SKM-1 treated with dmso at 0.1 percent for 144 hours (cell line): ENCODE data around the gene CPSF4L.
A peak's percentile ranks its signal among the peaks of the same experiment; 100 is the strongest.

Experiments used
- DNase-seq: peaks from one replicate; lab custom pipeline; 2025; ENCODE audit not compliant: unreplicated experiment; lab: John Stamatoyannopoulos, UW

CPSF4L gene

DNA sequence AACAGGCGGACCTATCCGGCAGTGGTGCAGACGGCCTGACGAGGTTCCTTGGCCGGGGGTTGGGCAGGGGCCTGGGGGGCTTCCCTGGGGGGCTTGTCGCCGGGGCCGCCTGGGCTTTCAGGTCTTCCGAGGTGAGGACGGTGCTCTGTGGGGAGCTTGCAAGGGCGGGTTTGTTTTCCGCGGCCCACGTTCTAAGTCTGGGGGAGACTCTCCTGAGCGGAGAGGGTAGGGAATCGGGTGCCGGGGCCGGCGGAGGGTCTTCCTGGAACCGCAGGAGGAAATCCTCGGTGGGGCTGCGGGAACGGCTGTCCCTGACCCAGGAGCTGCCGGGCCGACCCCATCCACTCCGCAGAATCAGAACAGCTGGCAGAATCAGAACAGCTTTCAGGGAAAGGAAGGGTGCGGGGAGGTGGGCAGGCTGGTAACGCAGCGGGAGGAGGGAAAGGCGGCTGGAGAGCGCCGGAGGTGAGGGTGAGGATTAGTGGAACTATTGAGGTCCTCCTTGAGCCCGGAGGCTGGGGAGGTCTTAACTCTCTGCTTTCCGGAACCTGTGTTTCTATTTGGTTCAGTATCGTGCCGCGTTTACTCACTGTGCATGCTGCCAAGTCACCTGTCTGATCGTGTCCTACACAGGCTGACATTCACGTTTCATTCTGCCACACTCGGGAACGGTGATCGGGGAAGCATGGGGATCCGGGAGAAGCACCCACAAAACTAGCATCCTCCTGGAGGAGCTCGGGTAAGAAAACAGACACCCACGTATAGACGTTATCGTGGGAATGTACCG, 28.9 kb downstream of the CPSF4L start:
- peak; percentile 18 for DNase-seq

DNA sequence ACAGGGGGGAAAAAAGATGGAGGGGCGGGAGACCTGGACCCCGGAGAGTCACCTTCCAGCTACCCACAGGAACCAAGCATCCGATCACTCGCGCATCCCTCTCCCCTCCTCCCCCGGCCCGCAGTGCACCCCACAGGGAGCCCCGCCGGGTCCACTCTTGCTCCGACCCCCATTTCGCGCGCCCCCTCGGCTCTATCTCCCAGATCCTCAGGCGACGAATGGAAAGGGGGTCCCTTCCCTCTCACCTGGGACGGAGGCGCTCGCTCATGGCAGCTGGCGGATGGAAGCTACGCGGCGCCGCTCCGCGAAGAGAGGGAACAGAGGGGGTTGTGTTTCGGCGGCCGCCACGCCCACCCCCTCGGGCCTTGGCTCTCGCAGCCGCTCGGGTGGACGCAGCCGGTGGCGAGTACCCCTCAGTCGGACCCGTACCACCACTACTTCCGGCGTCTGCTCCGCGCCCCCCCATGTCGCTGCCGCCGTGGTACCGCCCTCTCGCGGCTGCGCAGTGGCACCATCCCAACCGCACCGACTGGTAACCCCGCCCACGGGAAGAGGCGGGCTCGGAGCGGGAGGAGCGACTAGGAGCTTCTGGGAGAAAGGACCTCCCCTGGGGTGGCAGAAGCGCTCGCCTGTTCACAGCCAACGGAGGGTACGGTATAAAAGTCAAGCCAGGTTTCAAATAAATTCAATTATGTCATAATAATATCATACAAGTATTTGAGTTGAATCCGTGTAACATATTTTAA, 29.7 kb downstream of the CPSF4L start:
- DNase-seq = peak; percentile 92

DNA sequence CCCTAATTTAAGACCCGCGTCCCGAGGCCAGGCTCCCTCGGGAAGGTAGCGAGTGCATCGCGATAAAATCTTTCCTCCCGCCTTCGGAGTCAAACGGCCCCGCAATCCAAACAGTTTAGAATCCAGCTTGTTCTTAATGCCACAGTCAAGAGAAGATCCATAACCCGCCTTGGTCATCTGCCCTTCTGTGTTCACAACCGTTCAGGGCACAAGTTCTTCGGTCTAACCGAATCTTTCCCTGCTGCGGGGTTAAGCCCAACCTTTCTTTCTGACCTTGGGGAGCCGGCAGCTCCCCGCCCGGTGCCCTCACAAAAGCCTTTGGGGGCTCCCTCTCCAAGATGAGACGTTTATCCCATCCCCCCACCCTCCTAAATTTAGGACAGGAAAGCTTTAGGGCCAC, 30.3 kb downstream of the CPSF4L start:
- DNase-seq = no peak

DNA sequence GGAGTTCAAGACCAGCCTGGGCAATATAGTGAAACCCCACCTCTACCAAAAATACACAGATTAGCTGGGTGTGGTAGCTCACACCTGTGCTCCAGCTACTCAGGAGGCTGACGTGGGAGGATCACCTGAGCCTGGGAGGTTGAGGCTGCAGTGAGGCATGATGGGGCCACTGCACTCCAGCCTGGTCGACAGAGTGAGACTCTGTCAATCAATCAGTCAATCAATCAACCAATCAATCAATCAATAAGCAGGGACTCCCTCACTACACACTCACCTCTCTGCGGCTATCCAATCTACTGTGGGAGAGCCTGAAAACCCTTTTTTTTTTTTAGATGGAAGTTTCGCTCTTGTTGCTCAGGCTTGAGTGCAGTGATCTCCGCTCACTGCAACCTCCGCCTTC, 31.6 kb downstream of the CPSF4L start:
- no peak for DNase-seq

DNA sequence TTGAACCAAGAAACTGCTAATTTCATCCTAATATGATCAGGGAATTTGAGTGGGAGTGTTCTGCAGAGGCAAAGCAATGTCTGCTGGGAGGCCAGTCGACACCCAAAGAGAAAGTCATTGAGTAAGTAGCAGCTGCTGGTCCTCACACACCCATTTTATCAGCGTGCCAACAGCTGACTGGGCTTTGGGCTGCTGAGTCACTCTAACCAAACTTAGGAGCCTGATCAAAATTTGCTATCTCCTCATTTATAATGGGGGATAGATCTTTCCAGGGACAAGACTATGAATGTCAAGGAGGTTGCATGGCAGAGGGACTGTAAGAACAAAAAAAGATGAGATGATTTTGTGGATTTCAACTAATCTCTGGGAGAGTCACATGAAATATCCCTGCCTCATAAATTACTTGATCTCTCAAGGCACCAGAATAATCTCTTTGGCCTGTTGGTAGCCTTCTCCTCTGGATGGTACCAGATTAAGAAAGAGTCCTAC, 32.9 kb downstream of the CPSF4L start:
- DNase-seq = no peak

DNA sequence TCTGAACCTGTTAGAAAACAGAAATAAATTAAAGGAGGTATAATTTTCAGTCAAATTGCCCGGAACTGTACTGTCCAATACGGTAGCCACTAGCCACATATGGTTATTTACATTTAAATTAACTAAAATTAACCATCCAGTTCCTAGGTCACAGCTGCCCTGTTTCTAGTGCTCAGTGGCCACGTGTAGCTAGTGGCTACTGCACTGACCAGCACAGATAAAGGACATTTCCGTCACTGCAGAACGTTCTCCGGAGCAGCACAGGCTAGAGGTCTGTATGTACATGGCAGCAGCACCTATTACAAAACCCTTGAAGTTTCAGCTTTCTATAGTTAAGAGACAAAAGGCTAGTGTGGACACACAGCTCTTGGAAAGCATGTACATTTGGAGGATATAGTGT, 33.7 kb downstream of the CPSF4L start:
- no peak for DNase-seq

DNA sequence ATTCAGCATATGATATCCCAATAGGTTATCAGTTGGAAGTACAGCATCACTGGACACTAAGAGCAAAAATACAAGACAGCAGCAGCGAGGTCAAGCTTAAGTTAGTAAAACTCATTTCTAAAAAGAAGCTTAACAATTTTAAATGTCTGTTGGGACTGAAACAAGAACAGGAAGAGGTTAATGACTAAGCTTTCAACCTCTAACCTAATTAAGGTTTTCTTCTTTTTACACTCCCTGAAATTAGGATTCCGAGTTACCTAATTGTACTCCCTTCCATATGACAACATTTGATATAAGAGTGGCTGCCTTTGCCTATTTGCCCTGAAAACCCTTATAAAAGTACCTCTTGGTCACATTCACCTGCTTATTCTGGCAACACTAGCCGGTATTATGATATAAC, 34.3 kb downstream of the CPSF4L start:
- no peak for DNase-seq

DNA sequence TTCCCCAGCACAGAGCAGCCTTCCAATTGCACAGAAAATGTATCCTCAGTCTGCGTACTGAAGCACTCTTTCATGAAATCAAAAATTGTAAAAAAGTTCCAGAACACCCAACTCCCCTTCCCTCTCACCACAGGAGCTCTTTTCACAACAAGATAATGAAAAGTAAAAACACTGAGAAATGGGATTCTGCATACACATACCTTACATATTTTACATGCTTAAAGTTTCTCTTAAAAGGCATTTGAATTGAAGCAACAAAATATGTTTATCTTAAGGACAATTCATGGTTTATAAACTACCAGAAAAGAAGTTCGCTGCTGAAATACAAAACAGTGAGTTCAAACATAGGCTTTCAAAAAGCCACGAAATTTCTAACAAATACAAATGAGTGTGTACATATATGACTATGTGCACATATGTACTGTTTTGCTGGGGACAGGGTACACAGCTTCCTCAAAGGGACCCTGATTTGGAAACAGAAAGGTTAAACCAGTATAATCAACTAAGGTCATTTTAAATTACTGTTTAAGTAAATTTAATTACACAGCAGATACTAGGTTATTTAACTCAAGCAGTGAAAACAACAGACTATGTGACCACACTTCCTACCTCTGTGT, 35.0 kb downstream of the CPSF4L start:
- no peak for DNase-seq

DNA sequence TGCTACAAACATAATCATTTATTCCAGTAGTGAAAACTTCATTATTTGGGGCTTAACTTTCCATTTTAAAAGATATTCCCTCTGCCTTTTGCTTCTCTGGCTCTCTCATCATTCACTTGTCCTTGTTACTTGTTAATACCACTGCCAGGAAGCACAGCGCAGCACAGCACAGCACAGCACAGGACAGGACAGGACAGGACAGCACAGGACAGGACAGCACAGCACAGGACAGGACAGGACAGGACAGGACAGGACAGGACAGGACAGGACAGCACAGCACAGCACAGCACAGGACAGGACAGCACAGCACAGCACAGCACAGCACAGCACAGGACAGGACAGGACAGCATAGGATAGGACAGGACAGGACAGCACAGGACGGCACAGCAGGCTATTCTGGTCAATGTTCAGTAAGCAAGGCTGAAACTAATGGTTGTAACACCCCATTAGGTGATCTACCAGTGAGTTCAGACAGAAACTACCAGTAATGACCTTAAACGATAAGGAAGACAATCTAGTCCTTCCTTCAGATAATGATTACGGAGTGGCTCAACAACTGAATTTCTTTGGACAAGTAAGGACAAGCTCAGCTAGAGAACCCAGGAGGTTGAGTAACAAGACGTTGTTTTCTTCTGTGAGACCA, 36.9 kb downstream of the CPSF4L start:
- no peak for DNase-seq

DNA sequence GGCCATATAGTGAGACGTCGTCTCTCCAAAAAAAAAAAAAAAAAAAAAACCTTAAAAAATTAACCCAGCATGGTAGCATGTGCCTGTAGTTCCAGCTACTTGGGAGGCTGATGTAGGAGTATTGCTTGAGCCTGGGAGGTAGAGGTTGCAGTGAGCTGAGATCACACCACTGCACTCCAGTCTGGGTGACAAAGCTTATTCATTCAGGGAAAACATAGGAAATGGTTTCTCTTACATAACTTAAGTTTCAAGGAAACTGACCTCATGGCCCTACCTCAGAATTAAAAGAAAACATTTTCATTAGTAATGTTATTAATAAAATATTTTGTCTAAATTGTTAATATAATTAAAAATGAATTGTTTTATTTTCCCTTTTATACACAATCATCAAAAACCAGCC, 37.4 kb downstream of the CPSF4L start:
- no peak for DNase-seq

DNA sequence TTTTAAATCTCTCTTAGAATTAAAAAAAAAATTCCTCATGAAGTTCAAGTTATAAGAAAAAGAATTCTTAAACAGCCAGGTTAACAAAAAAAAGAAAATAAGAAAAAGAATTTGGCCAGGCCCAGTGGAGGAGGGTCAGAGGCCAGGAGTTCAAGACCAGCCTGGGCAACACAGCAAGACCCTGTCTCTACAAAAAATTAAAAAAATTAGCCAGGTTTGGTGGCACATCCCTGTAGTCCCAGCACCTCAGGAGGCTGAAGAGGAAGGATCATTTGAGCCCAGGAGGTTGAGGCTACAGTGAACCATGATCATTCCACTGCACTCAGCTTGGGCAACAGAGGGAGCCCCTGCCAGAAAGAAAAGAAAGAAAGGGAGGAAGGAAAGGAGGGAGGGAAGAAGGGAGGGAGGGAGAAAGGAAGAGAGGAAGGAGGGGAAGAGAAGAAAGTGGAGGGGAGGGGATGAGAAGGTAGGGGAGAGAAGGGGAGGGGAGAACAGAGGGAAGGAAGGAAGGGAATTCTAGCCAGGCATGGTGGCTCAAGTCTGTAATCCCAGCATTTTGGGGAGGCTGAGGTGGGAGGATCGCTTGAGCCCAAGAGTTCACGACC, 38.0 kb downstream of the CPSF4L start:
- DNase-seq = no peak

DNA sequence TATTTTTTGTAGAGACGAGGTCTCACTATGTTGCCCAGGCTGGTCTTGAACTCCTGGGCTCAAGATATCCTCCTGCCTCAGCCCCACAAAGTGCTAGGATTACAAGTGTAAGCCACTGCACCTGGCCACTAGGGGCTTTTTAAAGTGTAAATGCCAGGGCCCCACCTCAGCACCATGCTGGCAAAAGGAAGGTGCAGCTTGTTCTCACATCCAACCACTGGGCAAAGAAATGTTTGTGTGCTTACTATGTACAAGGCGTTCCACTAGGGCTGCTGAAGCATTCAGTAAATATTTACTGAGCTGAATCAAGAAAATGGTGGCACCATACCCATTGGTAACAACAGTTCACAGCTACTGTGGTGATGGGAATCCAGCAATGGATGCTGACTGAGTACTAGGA, 46.2 kb downstream of the CPSF4L start:
- no peak for DNase-seq

DNA sequence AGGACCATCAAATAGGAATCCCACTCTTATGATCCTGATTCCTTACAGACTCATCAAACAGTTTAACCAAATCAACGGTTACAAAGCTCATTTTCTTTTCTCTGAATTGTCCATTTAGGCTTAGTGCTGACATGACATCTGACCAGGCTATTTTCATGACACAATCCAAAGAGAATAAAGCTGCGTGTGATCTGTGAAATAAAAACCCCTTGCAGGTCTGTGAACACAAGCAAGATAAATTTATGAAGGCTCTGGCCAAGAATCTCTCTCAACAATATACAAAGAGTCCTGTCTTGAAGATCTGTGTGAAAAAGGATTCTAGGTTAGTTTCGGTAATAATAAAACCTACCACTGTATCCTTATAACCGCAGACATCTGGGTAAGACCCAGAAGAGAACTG, 46.8 kb downstream of the CPSF4L start:
- no peak for DNase-seq

DNA sequence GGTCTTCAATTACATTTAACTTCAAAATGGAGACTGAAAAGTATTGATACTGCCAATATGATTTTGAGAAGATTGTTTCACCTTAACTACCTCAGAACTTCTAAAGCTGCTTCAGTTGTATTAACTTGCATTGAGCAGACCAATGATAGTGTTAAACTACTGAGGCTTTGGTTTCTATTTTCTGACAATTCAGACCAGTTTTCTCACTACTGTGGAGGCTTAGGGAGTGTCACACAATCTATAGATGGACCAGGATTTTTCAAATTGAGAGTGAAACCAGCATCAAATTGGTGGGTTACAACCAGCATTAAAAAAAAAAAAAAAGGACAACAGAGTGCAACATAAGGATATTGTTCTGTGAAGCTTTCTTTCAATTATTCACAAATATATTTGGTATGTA, 47.7 kb downstream of the CPSF4L start:
- no peak for DNase-seq

DNA sequence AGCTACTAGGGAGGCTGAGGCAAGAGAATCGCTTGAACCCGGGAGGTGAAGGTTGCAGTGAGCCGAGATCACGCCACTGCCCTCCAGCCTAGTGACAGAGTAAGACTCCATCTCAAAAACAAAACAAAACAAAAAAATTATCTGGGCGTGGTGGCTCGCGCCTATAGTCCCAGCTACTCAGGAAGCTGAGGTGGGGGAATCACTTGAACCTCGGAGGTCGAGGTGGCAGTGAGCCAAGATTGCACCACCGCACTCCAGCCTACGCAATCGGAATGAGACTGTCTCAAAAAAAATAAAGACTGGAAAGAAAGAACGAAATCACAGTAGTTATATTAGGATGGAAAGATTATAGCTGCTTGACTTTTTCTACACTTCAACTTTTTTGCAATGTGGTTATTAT, 49.9 kb downstream of the CPSF4L start:
- no peak for DNase-seq

DNA sequence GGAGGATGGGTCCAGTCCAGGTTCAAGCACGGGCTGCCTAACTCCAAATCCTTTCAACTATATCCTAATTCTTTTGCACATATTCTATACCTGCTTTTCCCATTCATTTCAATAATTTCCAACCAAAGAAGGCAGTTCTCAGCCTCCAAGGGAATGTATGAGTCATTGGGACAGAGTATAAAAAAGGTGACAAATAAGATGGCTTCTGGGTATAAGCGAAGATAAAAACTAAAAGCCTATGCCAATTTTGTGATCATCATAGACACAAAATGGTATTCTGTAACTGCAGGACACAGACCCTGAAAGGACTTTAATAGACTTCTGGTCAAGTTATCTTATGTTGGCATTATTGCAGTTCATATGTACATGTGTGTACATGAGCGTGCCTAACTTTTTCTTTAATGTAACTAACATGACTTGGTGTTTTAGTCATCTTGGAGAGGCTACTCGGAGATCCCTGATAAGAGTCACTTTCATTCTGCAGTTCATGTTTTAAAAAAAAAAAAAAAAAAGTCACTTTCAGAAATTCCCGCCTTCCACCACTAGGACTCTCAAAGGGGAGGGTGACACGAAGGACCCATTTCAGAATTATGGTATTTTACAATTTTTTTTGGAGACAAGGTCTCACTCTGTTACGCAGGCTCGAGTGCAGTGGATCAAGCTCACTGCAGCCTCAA, 51.5 kb downstream of the CPSF4L start:
- DNase-seq = no peak

DNA sequence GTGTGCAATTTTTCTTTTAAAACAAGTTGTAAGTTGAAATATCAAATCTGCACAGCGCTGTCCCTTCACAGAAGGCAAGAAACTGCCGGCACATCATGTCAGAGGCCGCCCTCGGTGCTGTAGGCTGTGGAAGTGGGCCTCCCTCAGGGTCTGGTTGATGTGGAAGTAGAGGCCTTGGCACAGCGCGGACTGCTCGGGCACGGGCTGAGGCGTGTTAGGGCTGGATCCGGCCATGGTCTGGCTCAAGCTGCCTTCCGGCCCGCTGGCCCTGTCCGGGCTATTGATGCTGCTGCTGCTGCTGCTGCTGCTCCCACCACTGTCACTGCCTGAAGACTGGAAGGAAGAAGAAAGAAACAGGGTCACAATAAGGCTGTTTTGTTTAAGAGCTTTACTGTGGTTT, 52.2 kb downstream of the CPSF4L start:
- no peak for DNase-seq

DNA sequence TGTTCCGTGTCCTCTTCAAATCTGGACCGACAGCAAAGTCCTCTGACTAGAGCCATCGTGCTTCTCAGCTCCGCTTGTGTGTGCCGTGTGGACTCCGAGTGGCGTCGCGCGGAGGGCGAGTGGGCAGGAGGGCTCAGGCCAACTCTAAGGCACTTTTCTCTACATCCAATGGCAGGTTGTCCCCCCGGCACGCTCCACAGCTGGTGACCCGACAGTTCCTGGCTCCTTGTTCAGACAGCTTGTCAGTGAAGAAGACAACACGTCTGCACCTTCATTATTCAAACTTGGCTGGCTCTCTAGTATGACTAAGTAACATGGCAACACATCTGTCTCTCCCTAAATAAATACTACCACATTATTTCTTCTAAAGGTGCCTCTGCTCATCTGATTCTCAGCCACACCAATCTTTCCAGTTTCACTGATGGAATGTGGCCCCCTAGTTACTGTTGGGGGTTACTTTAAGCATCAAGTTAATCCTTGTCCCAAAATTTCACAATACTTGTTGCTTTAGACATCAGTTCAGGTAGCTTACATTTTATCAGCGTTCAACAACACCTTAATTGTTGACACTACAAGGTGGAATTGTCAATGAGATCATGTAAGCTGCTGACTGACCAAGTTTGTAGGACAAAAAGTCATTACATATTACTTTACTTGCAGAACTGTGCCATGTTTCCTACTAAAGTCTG, 53.4 kb downstream of the CPSF4L start:
- no peak for DNase-seq

DNA sequence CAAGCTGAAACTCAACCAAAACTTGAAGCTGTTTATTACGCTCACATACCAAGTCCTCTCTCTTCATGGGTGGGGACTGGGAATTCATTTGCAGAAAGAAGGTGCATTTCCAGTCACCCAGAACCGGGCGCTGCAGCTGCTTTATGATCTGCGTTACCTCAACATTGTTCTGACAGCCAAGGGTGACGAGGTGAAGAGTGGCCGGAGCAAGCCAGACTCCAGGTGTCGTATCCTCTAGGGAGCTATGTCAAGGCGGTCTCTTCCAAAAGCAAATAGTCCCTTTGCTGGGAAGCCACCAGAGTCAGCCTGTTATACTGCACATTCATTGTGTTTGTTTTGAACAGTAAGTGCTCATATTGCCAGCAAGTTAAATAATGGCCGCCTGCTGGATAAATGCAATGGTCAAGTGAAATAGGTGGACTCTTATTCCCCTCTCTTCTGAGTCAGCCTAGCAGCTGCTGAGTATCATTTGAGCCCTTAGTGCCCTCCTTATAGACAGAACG, 56.2 kb downstream of the CPSF4L start:
- DNase-seq = no peak
